Effector CD4-positive, alpha-beta T cell (primary cell): ENCODE results near the gene GOLGA8J. TPM values are rescaled to one million over a fixed set of nuclear protein-coding genes. Genes with fewer than 3 reads are reported as not detected.
"Not testable (repeated sequence)": the region's sequence is repeated elsewhere in the genome, so short reads cannot be mapped to it uniquely, and the experiment has no call there.

ENCODE experiments used
- DNase-seq: peaks from one replicate; pipeline ENCODE4 v3.0.0-alpha.2; 2020
- total RNA-seq: gene quantifications from one replicate; lab custom pipeline; 2026; lab: John Stamatoyannopoulos, UW

GOLGA8J gene, protein sequence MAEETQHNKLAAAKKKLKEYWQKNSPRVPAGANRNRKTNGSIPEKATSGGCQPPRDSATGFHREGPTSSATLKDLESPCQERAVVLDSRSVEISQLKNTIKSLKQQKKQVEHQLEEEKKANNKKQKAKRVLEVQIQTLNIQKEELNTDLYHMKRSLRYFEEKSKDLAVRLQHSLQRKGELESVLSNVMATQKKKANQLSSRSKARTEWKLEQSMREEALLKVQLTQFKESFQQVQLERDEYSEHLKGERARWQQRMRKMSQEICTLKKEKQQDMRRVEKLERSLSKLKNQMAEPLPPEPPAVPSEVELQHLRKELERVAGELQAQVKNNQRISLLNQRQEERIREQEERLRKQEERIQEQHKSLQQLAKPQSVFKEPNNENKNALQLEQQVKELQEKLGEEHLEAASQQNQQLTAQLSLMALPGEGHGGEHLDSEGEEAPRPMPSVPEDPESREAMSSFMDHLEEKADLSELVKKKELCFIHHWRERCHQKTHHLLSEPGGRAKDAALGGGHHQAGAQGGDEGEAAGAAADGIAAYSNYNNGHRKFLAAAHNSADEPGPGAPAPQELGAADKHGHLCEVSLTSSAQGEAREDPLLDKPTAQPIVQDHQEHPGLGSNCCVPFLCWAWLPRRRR
- total RNA-seq = not detected

DNA sequence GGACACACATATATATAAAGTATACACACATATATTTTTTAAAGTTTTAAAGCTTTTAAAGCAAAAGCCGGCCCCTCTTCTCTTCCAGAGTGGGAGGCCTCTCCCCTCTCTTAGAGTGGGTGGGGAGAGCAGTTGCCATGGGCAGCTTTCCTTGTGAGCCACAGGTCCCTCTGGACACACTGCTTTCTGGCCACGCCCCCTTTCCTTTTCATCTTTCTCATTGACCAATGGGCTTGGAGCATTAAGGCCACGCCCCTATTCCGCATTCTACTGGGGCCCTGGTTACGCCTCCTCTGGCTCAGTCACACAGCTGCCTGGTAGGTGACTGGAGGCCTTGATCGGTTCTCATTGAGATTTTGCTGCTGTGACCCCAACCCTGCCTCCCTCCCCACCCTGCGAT, at the start of gene GOLGA8J:
Gene GOLGA8J (plus strand): TSS at position 301 of the 400 bp plus-strand sequence. CDS start 98 bp downstream, at position 399.
- not testable (repeated sequence) for DNase-seq

DNA sequence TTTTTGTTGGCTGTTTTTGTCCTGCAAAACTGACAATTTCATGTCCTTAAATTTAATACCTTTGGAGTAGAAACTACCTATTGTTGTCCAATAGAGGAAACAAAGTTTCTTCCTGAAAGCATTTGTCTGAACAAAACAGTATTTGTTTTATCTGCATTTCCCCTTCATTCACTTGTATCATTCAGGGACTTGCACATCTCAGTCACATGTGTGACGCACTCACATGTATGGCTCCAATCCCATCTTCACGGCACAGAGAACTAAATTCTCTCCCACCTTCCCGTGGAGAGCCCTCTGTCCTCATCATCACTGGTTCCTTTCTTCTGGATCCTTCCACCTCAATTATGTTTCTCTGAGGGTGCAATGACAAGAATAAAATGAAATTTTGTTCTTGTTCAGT, 49.5 kb upstream of the GOLGA8J start:
- DNase-seq = no peak

DNA sequence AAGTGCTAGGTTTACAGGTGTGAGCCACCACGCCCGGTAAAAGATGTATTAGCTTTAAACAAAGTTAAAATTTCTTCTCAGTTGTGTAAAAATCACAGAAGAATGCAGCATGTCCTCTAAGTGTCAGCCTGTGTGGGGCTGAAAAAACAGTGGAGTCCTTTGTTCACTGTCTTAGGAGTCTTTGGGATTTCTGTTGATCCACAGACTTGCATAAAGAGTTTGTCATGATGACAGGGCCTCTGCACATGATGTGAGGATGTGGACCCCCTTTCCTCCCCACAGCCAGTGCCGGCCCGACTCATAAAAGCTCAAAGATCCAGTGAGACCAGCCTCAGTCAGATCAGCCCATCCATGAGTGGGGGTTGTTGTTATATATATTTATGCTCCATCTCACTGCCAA, 49.0 kb upstream of the GOLGA8J start:
- DNase-seq = no peak

DNA sequence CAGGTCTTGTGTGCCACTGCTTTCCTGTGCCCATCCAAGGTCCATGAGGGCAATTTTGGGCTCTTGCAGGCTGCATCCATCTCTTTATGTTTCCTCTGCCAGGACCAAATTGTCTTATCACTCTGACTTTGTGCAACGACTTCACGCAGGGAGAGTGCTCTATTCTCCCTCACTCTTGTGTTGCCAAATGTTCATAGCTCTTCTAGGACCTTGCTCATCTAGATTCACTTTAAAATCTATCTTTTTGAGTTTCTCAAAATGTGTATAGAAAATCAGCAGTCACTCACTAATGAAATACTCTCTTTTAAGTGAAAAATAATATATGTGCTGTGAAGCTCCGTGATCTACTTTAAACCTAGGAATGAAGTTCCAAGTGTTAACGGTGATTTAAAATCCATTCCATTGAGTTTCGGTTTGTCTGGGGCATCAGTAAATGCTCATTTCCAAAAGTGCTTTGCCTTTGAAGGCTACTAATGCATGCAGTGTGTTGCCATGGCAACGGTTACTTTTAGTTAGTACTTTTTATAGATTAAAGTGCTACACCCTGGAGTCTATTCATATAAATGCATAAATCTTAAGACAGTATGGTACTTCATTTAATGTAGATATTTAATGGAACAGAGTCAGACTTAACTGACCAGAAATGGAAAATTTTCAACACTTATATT, 46.6 kb upstream of the GOLGA8J start:
- no peak for DNase-seq

DNA sequence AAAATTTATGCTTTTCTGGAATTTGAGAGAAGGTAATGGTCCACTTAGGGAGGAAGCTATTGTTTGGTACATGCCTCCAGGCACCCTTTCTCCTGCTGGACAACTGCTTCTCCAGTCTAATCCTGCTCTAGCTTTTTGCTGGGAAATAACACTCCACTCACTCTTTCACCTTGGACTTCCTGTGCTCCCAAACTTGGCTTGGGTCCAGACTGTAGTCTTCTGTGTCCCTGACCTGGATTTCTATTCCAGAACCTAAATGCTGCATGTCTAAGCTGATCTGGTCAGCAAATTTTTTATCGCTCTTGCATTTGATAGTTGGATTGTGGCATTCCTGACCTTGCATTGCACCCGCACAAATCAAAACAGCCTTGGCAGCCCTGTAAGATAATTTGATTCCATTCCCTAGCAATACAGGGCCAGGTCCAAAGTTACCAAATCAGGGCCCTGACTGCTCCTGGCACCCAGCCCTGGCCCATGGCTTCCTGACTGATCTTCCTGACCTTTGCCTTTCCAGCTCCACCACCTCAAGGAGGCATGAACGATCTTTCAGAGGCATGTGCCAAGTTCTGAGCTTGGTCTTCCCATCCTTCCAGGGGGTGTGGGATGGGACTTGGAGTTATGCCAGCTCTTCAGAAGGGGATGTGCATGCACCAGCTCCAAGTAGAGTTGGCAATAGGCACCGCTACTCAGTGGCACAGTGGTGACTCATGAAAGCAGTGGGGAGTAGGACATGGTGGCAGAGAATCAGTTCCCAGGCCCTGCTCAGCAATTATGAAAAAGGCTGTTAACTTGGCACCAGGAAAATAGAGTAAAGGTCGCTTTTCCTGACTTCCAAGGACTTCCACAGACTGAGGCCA, 43.9 kb upstream of the GOLGA8J start:
- DNase-seq = no peak

DNA sequence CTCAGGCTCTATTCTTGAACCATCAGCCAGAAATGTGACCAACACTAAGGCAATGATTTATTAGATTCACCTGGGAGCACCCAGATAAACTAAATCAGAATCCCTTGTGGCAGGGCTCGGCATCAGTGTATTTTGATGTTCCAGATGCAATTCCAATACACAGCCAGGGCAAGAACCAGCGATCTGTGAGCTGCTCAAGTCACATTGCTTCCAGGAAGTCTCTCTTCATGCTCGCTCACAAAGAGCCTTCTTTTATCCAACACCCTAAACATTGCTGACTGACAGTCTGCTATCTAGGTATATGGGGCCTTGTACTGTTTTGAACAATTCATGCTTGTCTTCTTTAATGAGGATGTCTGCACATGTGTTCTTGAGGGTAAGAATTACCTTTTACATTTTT, 40.9 kb upstream of the GOLGA8J start:
- no peak for DNase-seq

DNA sequence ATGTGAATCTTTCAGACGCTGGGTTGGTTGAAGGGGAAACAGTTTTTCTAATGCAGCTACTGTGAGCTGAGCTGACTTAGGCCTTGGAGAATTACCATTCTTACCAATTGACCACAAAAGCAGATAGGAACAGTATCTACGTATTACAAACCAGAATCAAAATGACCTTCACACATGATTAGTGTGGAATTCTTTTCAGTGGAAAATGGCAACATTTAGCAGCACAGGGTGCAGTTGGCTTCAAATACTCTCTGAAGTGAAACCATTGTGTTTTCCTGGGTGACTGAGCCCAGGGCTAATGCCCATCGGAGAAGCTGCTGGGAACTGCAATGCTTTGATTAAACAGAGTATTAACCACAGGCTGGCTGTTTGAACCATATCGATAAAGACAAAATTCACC, 40.2 kb upstream of the GOLGA8J start:
- DNase-seq = no peak

DNA sequence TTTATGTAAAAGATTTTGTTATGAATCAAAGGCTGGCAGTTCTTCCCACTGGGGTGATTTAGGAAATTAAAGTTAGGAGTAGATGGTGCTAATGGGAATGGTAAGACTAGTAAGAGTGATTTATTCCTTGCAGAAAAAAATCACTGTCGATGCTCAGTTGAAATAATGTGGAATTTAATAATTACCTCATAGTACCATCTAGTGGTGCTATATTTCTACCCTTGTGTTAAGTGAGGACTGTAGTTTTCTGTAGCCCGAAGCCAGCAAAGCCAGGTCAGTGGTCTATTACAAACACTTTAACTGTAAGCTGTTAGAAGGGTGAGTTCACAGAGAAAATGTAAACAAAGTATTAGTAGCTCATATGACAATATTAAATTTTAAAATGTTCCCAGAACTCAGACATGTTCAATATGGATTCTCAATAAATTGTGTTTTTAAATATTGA, 39.5 kb upstream of the GOLGA8J start:
- no peak for DNase-seq

DNA sequence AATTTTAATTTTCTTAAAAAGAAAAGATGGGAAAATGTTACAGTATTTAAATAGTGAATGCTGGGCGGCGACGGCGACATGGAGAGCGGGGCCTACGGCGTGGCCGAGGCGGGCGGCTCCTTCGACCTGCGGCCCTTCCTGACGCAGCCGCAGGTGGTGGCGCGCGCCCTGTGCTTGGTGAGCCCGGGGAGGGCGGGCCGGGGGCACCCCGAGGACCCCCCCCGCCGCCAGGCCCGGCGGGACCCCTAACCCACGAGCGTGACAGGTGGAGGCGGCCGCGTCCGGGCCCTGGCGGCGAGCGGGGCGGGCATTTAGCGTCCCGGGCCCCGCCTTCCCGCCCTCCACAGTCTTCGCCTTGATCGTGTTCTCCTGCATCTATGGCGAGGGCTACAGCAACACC, 38.4 kb upstream of the GOLGA8J start:
- no peak for DNase-seq

DNA sequence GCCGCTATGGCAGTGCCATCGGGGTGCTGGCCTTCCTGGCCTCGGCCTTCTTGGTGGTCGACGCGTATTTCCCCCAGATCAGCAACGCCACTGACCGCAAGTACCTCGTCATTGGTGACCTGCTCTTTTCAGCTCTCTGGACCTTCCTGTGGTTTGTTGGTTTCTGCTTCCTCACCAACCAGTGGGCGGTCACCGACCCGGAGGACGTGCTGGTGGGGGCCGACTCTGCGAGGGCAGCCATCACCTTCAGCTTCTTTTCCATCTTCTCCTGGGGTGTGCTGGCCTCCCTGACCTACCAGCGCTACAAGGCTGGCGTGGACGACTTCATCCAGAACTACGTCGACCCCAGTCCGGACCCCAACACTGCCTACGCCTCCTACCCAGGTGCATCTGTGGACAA, 37.9 kb upstream of the GOLGA8J start:
- DNase-seq = not testable (repeated sequence)

DNA sequence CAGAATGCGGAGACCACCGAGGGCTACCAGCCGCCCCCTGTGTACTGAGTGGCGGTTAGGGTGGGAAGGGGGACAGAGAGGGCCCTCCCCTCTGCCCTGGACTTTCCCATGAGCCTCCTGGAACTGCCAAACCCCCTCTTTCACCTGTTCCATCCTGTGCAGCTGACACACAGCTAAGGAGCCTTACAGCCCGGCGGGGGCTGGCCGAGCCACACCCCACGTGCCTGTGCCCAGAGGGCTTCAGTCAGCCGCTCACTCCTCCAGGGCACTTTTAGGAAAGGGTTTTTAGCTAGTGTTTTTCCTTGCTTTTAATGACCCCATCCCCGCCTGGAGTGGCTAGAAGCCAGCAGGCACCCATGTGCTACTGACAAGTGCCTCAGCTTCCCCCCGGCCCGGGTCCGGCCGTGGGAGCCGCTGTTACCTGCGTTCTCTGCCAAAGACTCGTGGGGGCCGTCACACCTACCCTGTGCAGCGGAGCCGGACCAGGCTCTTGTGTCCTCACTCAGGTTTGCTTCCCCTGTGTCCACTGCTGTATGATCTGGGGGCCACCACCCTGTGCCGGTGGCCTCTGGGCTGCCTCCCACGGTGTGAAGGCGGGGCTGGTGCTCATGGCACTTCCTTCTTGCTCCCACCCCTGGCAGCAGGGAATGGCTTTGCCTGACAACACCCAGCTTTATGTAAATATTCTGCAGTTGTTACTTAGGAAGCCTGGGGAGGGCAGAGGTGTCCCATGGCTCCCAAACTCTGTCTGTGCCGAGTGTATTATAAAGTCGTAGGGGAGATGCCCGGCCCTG, 37.3 kb upstream of the GOLGA8J start:
- not testable (repeated sequence) for DNase-seq

DNA sequence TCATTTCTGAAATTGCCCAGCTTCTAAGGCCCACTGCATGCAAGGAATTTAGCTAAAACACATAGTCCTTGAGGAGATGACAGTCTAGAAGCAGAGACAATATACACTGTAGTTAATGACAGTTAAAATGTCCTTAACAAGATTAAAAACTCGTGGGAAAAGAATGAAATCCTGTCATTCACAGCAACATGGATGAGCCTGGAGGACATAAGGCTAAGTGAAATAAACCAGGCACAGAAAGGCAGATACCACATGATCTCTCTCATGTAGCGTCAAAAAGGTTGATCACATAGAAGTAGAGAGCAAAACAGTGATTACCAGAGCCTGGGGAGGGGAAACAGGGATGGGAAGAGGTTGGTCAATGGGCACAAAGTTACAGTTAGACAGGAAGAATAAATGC, 36.3 kb upstream of the GOLGA8J start:
- DNase-seq = no peak

DNA sequence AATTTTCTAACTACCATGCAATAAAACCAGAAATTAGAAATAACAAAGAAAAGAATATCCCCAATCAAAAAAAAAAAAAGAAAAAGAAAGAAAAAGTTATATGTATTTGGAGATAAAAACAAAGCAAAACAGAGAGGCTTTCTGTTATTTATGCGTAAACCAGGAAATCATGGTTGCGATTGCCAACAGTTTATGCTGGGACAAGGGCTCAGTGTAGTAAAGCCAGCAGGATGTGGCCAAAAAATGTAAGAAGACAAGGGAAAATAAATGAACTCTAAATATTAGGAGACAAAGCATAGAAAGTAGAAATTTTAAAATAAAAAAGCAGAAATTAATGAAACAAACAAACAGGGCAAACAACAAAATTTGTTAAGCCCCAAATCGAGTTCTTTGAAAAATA, 27.2 kb upstream of the GOLGA8J start:
- DNase-seq = no peak

DNA sequence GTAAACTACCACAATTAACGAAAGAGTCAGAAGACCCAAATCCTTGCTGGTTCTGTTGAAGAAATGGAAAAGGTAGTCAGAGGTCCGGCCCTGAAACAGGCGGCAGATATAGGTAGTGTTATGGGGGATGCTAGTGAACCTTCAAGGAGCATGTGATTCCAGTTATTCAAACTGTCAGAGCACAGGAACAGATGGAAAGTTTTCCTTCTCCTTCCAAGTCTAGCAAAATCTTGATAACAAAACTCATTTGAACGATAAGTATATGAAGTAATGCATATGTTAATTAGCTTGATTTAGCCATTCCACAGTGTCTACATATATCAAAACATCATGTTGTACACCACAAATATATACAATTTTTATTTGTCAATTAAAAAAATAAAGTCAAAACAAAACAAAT, 26.6 kb upstream of the GOLGA8J start:
- no peak for DNase-seq

DNA sequence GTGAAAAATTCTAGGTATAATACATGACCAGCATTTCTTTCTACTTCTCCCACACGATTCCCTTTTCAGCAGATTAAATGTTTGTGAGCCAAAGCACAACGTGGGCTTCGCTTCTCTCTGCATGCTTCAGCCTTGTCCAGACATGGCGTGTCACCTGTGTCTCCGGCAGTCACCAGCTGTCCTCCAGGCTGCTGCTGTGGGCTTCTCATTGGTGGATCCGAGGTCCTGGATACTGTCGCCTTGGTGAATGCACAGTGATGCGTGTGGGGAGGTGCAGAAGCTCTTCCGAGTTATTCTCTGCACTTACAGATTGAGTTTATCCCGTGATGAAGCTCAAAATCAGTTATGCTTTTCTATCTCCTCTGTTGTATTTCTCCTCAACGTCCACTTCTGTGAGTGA, 23.0 kb upstream of the GOLGA8J start:
- DNase-seq = no peak

DNA sequence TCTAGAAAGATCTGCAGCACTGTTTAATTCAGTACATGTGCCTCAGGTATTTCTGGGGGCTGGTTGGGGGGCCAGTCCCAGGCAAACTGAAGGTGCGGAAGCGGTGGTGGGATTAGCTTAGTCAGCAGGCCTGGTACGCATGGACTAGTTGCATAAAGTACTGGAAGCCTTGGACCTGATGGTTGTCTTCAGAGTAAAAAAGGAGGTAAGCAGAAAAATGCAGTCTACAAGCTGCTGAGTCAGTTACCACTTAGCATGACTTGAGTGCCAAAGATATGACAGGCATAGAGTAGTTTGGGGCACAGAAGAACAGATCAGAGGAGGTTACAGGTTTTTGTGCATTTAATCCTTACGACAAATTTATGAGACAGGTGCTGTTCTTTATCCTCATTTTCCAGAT, 19.9 kb upstream of the GOLGA8J start:
- no peak for DNase-seq

DNA sequence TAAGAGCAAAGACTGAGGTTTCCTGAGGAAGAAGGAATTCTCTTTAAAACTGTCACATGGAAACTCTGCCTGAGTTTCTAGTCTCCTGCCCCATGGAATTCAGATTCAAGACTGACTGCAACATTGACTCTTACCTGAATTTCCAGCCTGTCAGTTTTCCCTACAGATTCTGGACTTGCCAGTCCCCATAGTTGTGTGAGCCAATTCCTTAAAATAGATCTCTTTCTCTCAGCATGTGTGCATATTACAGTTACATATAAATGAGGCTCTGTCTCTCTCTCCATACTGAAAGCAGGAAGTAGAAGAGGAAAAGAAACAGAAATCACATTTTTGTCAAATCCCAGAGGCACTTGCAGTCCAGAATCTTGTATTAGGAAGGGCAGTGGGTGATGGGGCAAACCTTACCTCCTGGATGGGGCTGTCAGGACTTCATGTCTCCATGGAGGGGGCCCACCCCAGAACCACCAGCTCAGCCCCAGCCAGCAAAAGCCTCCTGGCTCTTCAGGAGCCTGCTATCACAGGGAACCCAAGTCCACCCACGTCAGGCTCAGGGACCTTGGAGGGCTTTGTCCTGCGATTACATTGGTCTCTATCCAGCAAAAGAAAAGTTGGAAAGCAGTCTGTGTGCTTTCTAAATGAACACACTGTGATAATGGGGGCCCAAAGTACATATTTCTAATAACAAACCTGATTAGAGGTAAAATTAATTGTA, 18.8 kb upstream of the GOLGA8J start:
- no peak for DNase-seq

DNA sequence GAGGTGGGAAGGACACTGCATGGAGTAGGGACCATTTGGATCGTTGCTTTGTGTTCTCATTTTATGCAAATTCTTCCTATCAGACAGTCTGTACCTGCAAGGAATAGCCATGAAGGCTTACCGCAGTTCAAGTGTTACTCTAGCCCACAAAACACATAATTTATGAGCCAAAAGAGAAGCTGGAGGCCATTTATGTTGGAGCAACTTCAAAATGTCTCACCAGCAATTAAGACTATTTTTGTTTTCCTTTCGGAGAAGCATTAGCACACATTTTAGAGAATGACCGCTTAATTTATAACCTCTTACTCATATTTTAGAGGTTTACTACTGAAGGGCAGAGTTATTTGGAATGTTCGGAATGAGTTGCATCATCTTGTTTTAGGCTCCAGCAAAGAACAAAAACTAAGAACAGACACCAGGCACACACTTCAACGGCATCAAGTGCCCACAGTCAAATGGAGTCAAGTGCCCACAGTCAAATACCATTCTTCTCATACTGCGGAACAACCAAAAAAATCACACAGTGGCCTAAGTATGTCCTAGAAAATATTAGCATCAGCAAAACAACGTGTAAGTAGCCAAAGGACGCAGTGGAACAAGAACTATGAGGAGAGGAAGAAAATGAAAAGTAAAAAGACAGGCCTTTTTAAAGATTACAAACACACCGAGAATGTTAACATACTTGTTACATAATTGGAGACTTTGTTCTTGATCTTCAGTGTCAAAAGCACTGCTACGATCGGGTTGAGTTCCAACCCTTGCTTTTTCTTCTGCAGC, 17.5 kb upstream of the GOLGA8J start:
- DNase-seq = no peak

DNA sequence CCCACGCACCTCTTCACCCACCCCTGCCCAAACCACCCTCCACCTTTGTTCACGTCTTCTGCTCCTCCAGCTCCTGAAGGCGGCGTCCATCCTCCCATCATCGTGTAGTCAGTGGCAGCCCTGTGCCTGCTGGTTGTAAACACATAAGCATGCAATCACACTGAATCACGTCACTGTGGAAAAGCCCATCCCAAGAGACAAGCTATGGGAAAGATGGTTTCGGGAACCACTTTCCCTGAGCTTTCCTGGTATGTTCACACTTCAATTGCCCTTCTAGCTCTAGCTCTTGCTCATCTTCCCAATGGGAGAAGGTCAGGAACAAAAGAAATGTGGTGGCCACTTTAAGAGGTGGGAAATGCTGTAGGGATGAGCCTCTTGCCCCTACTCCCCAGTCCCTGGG, 14.4 kb upstream of the GOLGA8J start:
- DNase-seq = no peak

DNA sequence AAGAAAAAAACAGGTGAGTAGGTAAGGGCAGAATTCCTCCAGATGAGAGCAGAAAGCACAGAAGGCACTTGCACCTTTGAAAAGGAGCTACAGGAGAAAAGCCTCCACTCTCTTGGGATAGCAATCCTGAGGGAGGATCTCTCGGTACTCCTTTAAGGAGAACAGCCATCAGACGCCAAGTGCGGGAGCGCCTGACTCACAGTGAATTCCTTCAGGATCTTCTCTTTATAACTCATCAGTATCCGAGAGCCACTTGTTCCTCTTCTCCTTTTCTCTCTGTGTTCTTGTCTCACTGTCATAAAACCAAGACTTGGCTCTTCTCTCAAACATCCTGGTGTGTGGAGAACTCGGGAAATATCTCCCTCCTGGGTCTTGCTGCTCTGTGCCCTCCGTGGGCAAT, 10.1 kb upstream of the GOLGA8J start:
- no peak for DNase-seq

DNA sequence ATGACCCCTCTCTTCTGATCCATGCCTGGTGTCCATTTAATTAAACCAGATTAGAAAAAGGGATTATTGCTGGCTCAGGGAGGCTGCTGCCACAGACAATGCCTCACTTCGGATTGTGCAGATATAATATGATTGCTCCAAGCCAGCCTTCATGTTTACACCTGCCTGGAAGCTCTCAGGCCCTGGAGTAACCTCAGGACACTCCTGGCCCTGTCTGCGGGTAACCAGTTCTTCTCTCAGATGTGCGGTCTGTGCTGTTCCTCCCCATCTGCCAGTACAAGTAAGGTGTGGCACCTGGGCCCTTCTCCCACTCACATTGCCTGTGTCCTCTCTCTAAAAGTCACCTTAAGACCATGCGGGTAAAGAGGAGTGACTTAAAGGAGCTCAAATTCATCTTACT, 8.8 kb upstream of the GOLGA8J start:
- DNase-seq = no peak
